HepG2 (cell line): Measurements from ENCODE around the gene GNG12. TPM values are rescaled to one million over a fixed set of nuclear protein-coding genes. Genes with fewer than 3 reads are reported as not detected.

Experiments used
- ATAC-seq: fragments of 200-7000 bp; cut with Tn5 transposase; 3 replicates; pipeline ENCODE4 v1.9.1; 2020; ENCODE audit warnings: mild to moderate bottlenecking, moderate library complexity
- BruUV-seq: library from RNA; stranded (reverse); fragments of 400-500 nt; replicated peaks from 2 replicates; lab custom pipeline; 2021; lab: Mats Ljungman, UMichigan
- CTCF ChIA-PET: fragments of 300-600 bp; formaldehyde crosslinking; extraction: SDS; loops from one replicate; lab custom pipeline; 2021; ENCODE audit warnings: low total read pairs, inconsistent platforms, low intra/inter-chr PET ratio; lab: Yijun Ruan, JAX
- POLR2A ChIA-PET: fragments of 350-600 bp; sonication (Branson Sonifier 250); formaldehyde crosslinking; loops from one replicate; lab custom pipeline; 2020; ENCODE audit warnings: antibody characterized with exemption, inconsistent platforms; lab: Yijun Ruan, JAX
- DNase-seq: peaks from one replicate; pipeline ENCODE4 v3.0.0-alpha.2; 2015; ENCODE audit warnings: low spot score
- FAIRE-seq: peaks from 3 replicates; lab custom pipeline; 2011; peaks lifted over from hg19 to GRCh38; lab: Jason Lieb, UNC
- H2AFZ ChIP-seq: one replicate; pipeline ENCODE4 v1.6.1; 2011; ENCODE audit warnings: low read length, inconsistent platforms
- H3K27ac ChIP-seq: fragments of 300-600 bp; 3 replicates; pipeline ENCODE4 v1.8.0; 2011; ENCODE audit warnings: mixed run types, mild to moderate bottlenecking, mixed read lengths, low read length, inconsistent platforms; ENCODE audit not compliant: insufficient read depth; ENCODE audit errors: extremely low read length
- H3K27me3 ChIP-seq, 2 experiments: fragments of 200-600 bp in 1 of 2; 2 replicates in 1 of 2; 3 replicates in 1 of 2; pipeline versions ENCODE4 v1.6.0 to v1.8.0; 2011; ENCODE audit warnings: low read length in 2 of 2, mild to moderate bottlenecking in 2 of 2, moderate library complexity in 2 of 2, inconsistent platforms in 1 of 2; ENCODE audit not compliant: insufficient read depth in 2 of 2, control insufficient read depth in 1 of 2
- H3K36me3 ChIP-seq, 2 experiments: fragments of 200-600 bp in 1 of 2; replicated peaks in 1 of 2; 2 replicates in 1 of 2; 3 replicates in 1 of 2; pipeline versions ENCODE4 v1.5.1 to v1.8.0; 2011; ENCODE audit warnings: low read length in 2 of 2, inconsistent platforms in 1 of 2; ENCODE audit not compliant: insufficient read depth in 2 of 2, control insufficient read depth in 1 of 2
- H3K4me1 ChIP-seq: 2 replicates; pipeline ENCODE4 v1.5.1; 2012; ENCODE audit warnings: low read length, inconsistent platforms; ENCODE audit not compliant: insufficient read depth
- H3K4me2 ChIP-seq: 2 replicates; pipeline ENCODE4 v1.6.0; 2011; ENCODE audit warnings: low read depth, low read length, inconsistent platforms
- H3K4me3 ChIP-seq, 3 experiments: fragments of 200-600 bp in 1 of 3; sonication (generic), shearing (Covaris generic) in 1 of 3; replicated peaks in 1 of 3; 2 replicates each; pipeline ENCODE4 v1.5.1; 2011 to 2016; ENCODE audit warnings: low read length in 3 of 3, inconsistent platforms in 2 of 3, low read depth in 2 of 3, mild to moderate bottlenecking in 2 of 3, control low read depth in 1 of 3, mixed read lengths in 1 of 3; ENCODE audit not compliant: insufficient read depth in 1 of 3
- H3K79me2 ChIP-seq: one replicate; pipeline ENCODE4 v1.6.1; 2011; ENCODE audit warnings: low read length, inconsistent platforms; ENCODE audit not compliant: insufficient read depth
- H3K9ac ChIP-seq: 2 replicates; pipeline ENCODE4 v1.6.0; 2011; ENCODE audit warnings: mild to moderate bottlenecking, low read depth, low read length, inconsistent platforms; ENCODE audit not compliant: insufficient read depth
- H3K9me3 ChIP-seq: 2 replicates; pipeline ENCODE4 v1.5.1; 2012; ENCODE audit warnings: mild to moderate bottlenecking, low read length
- H4K20me1 ChIP-seq: 2 replicates; pipeline ENCODE4 v1.6.0; 2011; ENCODE audit warnings: inconsistent platforms, mild to moderate bottlenecking, low read length, moderate library complexity; ENCODE audit not compliant: insufficient read depth
- ESRRA ChIP-seq: sonication (generic); formaldehyde crosslinking; IDR thresholded peaks from 2 replicates; pipeline ENCODE4 v1.5.1; 2020; ENCODE audit warnings: mild to moderate bottlenecking, low read depth, missing genetic modification reagents
- GTF2F1 ChIP-seq: fragments of 150-350 bp; IDR thresholded peaks from 2 replicates; pipeline ENCODE4 v1.6.1; 2014; ENCODE audit warnings: low read length
- PAXIP1 ChIP-seq: sonication (generic); formaldehyde crosslinking; conservative IDR thresholded peaks from 2 replicates; pipeline ENCODE4 v1.4.0; 2020; ENCODE audit warnings: mild to moderate bottlenecking, missing genetic modification reagents, moderate library complexity
- REL ChIP-seq: sonication (generic); formaldehyde crosslinking; conservative IDR thresholded peaks from 2 replicates; pipeline ENCODE4 v1.8.0; 2022; ENCODE audit warnings: mild to moderate bottlenecking, missing genetic modification reagents, moderate library complexity
- SCMH1 ChIP-seq: sonication (generic); formaldehyde crosslinking; IDR thresholded peaks from 2 replicates; pipeline ENCODE4 v1.9.0; 2021; ENCODE audit warnings: missing genetic modification reagents, mild to moderate bottlenecking, borderline replicate concordance
- TARDBP ChIP-seq: sonication (generic); formaldehyde crosslinking; IDR thresholded peaks from 2 replicates; pipeline ENCODE4 v1.8.0; 2022; ENCODE audit warnings: mild to moderate bottlenecking, missing genetic modification reagents
- ZNF367 ChIP-seq: sonication (generic); formaldehyde crosslinking; IDR thresholded peaks from 2 replicates; pipeline ENCODE4 v1.4.0; 2020; ENCODE audit warnings: missing genetic modification reagents, borderline replicate concordance
- WGBS: methylation state at CpG from one replicate; pipeline ENCODE4 v1.1.6; 2017; ENCODE audit warnings: low lambda C conversion rate; 5-methylcytosine and 5-hydroxymethylcytosine counted together
- in situ Hi-C: cut with HindIII; loops from 2 replicates; pipeline ENCODE4 v1.10.0; 2017; ENCODE audit warnings: low pct_unique_long_range_greater_than_20kb; ENCODE audit not compliant: extremely low pct_ligation_motif_present
- intact Hi-C: fragments of 100-400 bp; cut with micrococcal nuclease; formaldehyde crosslinking; loops from one replicate; pipeline ENCODE4 v1.10.0; 2022; ENCODE audit not compliant: unreplicated experiment
- polyA plus RNA-seq, 8 experiments: library from polyadenylated mRNA; depleted of rRNA in 3 of 8; stranded (reverse) in 7 of 8; unstranded in 1 of 8; fragments of >200 nt; fragmentation: Illumina TruSeq in 4 of 8; extraction: Trizol in 4 of 8; gene quantifications; 2 replicates each; pipeline versions ENCODE4 v1.2.1 to v1.2.3, GENCODE V29; 2011 to 2016; ENCODE audit warnings: low read depth in 4 of 8, missing spikeins in 1 of 8, mixed read lengths in 1 of 8; ENCODE audit not compliant: insufficient read depth in 1 of 8
- total RNA-seq, 5 experiments: library from RNA; depleted of rRNA; stranded (reverse); fragments of >200 nt; fragmentation: Illumina TruSeq; extraction: Trizol; gene quantifications; 2 replicates each; pipeline ENCODE4 v1.2.3, GENCODE V29; 2016; ENCODE audit warnings: low read depth in 1 of 5
- TF ChIP-seq, protein P1 (sequence below): sonication (generic); formaldehyde crosslinking; IDR thresholded peaks from 2 replicates; pipeline ENCODE4 v1.4.0; 2020; ENCODE audit warnings: missing genetic modification reagents
- TF ChIP-seq, protein P2 (sequence below): sonication (generic); formaldehyde crosslinking; IDR thresholded peaks from 2 replicates; pipeline ENCODE4 v1.4.0; 2020; ENCODE audit warnings: low read depth, missing genetic modification reagents
- TF ChIP-seq, protein P3 (sequence below): sonication (generic); formaldehyde crosslinking; IDR thresholded peaks from 2 replicates; pipeline ENCODE4 v1.8.0; 2022; ENCODE audit warnings: mild to moderate bottlenecking, missing genetic modification reagents, borderline replicate concordance

GNG12 gene
- total and polyA plus RNA-seq, 2 of the 13 experiments (the other 11 are each of a cell fraction or from before 2014, with no cell fraction given): 0.11 TPM

DNA sequence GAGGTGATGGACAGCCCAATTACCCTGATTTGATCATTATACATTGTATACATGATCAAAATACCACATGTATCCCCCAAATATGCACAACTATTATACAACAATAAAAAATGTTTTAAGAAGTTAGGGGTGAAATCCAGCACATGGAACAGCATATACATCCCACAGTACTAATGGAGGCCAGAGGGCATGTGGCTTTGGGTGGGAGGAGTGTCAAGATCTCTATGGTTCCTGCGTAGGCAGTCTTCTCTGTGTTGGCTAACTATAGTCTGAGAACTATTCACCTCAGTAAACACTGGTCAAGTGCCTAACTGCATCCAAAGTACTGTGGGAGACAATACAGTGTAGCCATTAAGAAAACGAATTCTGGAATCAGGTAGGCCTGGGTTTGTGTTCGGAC is 74.2 kb downstream of the GNG12 start (continued):
- TF ChIP-seq, protein P1, sequence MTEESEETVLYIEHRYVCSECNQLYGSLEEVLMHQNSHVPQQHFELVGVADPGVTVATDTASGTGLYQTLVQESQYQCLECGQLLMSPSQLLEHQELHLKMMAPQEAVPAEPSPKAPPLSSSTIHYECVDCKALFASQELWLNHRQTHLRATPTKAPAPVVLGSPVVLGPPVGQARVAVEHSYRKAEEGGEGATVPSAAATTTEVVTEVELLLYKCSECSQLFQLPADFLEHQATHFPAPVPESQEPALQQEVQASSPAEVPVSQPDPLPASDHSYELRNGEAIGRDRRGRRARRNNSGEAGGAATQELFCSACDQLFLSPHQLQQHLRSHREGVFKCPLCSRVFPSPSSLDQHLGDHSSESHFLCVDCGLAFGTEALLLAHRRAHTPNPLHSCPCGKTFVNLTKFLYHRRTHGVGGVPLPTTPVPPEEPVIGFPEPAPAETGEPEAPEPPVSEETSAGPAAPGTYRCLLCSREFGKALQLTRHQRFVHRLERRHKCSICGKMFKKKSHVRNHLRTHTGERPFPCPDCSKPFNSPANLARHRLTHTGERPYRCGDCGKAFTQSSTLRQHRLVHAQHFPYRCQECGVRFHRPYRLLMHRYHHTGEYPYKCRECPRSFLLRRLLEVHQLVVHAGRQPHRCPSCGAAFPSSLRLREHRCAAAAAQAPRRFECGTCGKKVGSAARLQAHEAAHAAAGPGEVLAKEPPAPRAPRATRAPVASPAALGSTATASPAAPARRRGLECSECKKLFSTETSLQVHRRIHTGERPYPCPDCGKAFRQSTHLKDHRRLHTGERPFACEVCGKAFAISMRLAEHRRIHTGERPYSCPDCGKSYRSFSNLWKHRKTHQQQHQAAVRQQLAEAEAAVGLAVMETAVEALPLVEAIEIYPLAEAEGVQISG (CRISPR knock-in tag): no peak
- TF ChIP-seq, protein P2, sequence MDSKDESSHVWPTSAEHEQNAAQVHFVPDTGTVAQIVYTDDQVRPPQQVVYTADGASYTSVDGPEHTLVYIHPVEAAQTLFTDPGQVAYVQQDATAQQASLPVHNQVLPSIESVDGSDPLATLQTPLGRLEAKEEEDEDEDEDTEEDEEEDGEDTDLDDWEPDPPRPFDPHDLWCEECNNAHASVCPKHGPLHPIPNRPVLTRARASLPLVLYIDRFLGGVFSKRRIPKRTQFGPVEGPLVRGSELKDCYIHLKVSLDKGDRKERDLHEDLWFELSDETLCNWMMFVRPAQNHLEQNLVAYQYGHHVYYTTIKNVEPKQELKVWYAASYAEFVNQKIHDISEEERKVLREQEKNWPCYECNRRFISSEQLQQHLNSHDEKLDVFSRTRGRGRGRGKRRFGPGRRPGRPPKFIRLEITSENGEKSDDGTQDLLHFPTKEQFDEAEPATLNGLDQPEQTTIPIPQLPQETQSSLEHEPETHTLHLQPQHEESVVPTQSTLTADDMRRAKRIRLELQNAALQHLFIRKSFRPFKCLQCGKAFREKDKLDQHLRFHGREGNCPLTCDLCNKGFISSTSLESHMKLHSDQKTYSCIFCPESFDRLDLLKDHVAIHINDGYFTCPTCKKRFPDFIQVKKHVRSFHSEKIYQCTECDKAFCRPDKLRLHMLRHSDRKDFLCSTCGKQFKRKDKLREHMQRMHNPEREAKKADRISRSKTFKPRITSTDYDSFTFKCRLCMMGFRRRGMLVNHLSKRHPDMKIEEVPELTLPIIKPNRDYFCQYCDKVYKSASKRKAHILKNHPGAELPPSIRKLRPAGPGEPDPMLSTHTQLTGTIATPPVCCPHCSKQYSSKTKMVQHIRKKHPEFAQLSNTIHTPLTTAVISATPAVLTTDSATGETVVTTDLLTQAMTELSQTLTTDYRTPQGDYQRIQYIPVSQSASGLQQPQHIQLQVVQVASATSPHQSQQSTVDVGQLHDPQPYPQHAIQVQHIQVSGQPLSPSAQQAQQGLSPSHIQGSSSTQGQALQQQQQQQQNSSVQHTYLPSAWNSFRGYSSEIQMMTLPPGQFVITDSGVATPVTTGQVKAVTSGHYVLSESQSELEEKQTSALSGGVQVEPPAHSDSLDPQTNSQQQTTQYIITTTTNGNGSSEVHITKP: no peak
- no peak for TF ChIP-seq GTF2F1

DNA sequence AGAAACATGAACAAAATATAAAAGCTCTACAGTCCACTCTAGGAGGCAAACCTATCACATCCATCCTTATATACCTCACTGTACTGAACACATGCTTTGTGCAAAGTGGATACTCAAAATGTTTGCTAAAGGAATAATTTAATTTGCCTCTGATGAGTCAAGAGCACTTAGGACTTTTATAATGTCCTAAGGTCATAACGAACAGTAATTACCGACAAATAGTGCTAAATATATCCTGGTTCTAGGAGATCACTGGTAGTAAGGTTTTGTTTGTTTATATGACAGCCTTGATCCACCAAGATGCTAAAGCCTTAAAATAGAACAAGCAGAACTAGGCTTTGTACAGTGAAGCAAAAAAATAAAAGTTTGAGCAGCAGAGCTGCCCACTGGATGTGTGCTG is 77.6 kb downstream of the GNG12 start:
- intact Hi-C loops: no loop called here
- TF ChIP-seq, protein P3, sequence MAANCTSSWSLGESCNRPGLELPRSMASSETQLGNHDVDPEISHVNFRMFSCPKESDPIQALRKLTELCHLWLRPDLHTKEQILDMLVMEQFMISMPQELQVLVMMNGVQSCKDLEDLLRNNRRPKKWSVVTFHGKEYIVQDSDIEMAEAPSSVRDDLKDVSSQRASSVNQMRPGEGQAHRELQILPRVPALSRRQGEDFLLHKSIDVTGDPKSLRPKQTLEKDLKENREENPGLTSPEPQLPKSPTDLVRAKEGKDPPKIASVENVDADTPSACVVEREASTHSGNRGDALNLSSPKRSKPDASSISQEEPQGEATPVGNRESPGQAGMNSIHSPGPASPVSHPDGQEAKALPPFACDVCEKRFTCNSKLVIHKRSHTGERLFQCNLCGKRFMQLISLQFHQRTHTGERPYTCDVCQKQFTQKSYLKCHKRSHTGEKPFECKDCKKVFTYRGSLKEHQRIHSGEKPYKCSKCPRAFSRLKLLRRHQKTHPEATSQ (CRISPR knock-in tag): no peak
- no peak for TF ChIP-seq ESRRA
- no peak for TF ChIP-seq SCMH1 (CRISPR knock-in tag)
- TF ChIP-seq REL (CRISPR knock-in tag): no peak
- no peak for TF ChIP-seq ZNF367 (CRISPR knock-in tag)
- no peak for TF ChIP-seq PAXIP1 (CRISPR knock-in tag)
- TF ChIP-seq TARDBP (CRISPR knock-in tag): no peak

More for the DNA sequence above, 77.6 kb downstream of the GNG12 start:
- H2AFZ ChIP-seq: no peak overlapping the region
- H4K20me1 ChIP-seq: no peaks in the 10 kb centered on the region
- H3K27ac ChIP-seq: no peak overlapping the region
- no peaks in the 10 kb centered on the region for H3K36me3 ChIP-seq
- peaks cover 0 to 1% of the 10 kb centered on the region in 2 experiments; a peak in 2 of 5 replicates for H3K27me3 ChIP-seq
- no peak overlapping the region for H3K4me3 ChIP-seq
- H3K9ac ChIP-seq: no peak overlapping the region
- WGBS: 6% methylated on average over 2 of the region's 2 CpGs
- ChIA-PET POLR2A (no interaction called here), CTCF (no interaction called here)
- in situ Hi-C loops: no loop called here
- no peaks in the 10 kb centered on the region for H3K9me3 ChIP-seq
- no TSS peak for BruUV-seq
- no peak for FAIRE-seq
- H3K4me1 ChIP-seq: peaks cover 46% of the 10 kb centered on the region
- H3K4me2 ChIP-seq: no peak overlapping the region
- no peaks in the 10 kb centered on the region for H3K79me2 ChIP-seq
- ATAC-seq: no peak
- no peak for DNase-seq
